Endothelial cell of umbilical vein (primary cell): ENCODE results near the gene SGMS2. TPM values are rescaled to one million over a fixed set of nuclear protein-coding genes. Genes with fewer than 3 reads are reported as not detected.
"Not testable (repeated sequence)": the region's sequence is repeated elsewhere in the genome, so short reads cannot be mapped to it uniquely, and the experiment has no call there.

Experiments used
- BruUV-seq: library from RNA; stranded (reverse); fragments of 400-500 nt; replicated peaks from 2 replicates; lab custom pipeline; 2021; lab: Mats Ljungman, UMichigan
- CTCF ChIA-PET: fragments of 300-600, 350-600 bp; sonication (Branson Sonifier 250); formaldehyde crosslinking; loops from one replicate; lab custom pipeline; 2021; ENCODE audit warnings: antibody characterized with exemption, inconsistent platforms; lab: Charles Lee
- POLR2A ChIA-PET: fragments of 300-600, 350-600 bp; sonication (Branson Sonifier 250); formaldehyde crosslinking; loops from one replicate; lab custom pipeline; 2021; ENCODE audit warnings: antibody characterized with exemption, inconsistent platforms; lab: Charles Lee
- DNase-seq: peaks from one replicate; pipeline ENCODE4 v3.0.0-alpha.2; 2011; ENCODE audit warnings: low read depth, low spot score
- FAIRE-seq: peaks from 2 replicates; lab custom pipeline; 2011; peaks lifted over from hg19 to GRCh38; lab: Jason Lieb, UNC
- H2AFZ ChIP-seq: 2 replicates; pipeline ENCODE4 v1.6.0; 2012; ENCODE audit warnings: low read depth, low read length, control low read depth, inconsistent platforms
- H3K27ac ChIP-seq: 2 replicates; pipeline ENCODE4 v1.5.1; 2011; ENCODE audit warnings: low read depth, mild to moderate bottlenecking, control low read depth, low read length, moderate library complexity; ENCODE audit not compliant: insufficient read depth
- H3K27me3 ChIP-seq, 2 experiments: 2 replicates each; pipeline versions ENCODE4 v1.6.0 to v1.6.1; 2011; ENCODE audit warnings: low read length in 2 of 2, mixed read lengths in 1 of 2; ENCODE audit not compliant: control insufficient read depth in 2 of 2, insufficient read depth in 2 of 2
- H3K36me3 ChIP-seq, 2 experiments: 2 replicates in 1 of 2; 3 replicates in 1 of 2; pipeline ENCODE4 v1.5.1; 2011; ENCODE audit warnings: low read length in 2 of 2, mild to moderate bottlenecking in 1 of 2, moderate library complexity in 1 of 2; ENCODE audit not compliant: control insufficient read depth in 2 of 2, insufficient read depth in 2 of 2; ENCODE audit errors: extremely low read depth in 1 of 2
- H3K4me1 ChIP-seq: 3 replicates; pipeline ENCODE4 v1.5.1; 2011; ENCODE audit warnings: mild to moderate bottlenecking, low read length; ENCODE audit not compliant: control insufficient read depth, insufficient read depth; ENCODE audit errors: extremely low read depth
- H3K4me2 ChIP-seq: 2 replicates; pipeline ENCODE4 v1.6.1; 2011; ENCODE audit warnings: low read length, control low read depth, mixed read lengths; ENCODE audit not compliant: insufficient read depth
- H3K4me3 ChIP-seq, 3 experiments: fragments of 200-600 bp in 1 of 3; sonication (generic), shearing (Covaris generic) in 1 of 3; replicated peaks in 1 of 3; 2 replicates each; pipeline ENCODE4 v1.5.1; 2011 to 2016; ENCODE audit warnings: control low read depth in 3 of 3, low read length in 3 of 3, mild to moderate bottlenecking in 2 of 3, inconsistent platforms in 1 of 3, low read depth in 1 of 3, moderate library complexity in 1 of 3; ENCODE audit not compliant: insufficient read depth in 1 of 3
- H3K79me2 ChIP-seq: 2 replicates; pipeline ENCODE4 v1.6.0; 2012; ENCODE audit warnings: low read length, inconsistent platforms; ENCODE audit not compliant: control insufficient read depth, insufficient read depth
- H3K9ac ChIP-seq: replicated peaks from 2 replicates; pipeline ENCODE3; 2011; ENCODE audit warnings: low read length, control low read depth; ENCODE audit not compliant: insufficient read depth; ENCODE audit errors: extremely low read depth
- H3K9me1 ChIP-seq: replicated peaks from 3 replicates; pipeline ENCODE4 v1.6.0; 2011; ENCODE audit warnings: mild to moderate bottlenecking, low read length; ENCODE audit not compliant: control insufficient read depth, insufficient read depth; ENCODE audit errors: extremely low read depth
- H3K9me3 ChIP-seq: replicated peaks from 2 replicates; pipeline ENCODE4 v1.5.1; 2012; ENCODE audit warnings: low read length, inconsistent platforms; ENCODE audit not compliant: control insufficient read depth, insufficient read depth
- H4K20me1 ChIP-seq: replicated peaks from 2 replicates; pipeline ENCODE3; 2011; ENCODE audit warnings: mild to moderate bottlenecking, low read length; ENCODE audit not compliant: control insufficient read depth, insufficient read depth; ENCODE audit errors: extremely low read depth
- EZH2 ChIP-seq: IDR thresholded peaks from 2 replicates; pipeline ENCODE4 v1.6.1; 2012; ENCODE audit warnings: borderline replicate concordance, low read depth, mild to moderate bottlenecking, moderate library complexity, low read length, inconsistent platforms; ENCODE audit not compliant: severe bottlenecking
- FOS ChIP-seq: IDR thresholded peaks from 2 replicates; pipeline ENCODE4 v1.6.1; 2011; ENCODE audit warnings: mild to moderate bottlenecking, low read length, moderate library complexity, borderline replicate concordance; ENCODE audit not compliant: insufficient read depth
- GATA2 ChIP-seq: IDR thresholded peaks from 2 replicates; pipeline ENCODE4 v1.7.0; 2011; ENCODE audit warnings: low read depth, mild to moderate bottlenecking, moderate library complexity, mixed read lengths, low read length; ENCODE audit not compliant: insufficient read length, insufficient read depth
- JUN ChIP-seq: IDR thresholded peaks from 2 replicates; pipeline ENCODE4 v1.6.1; 2011; ENCODE audit warnings: borderline replicate concordance, low read depth; ENCODE audit not compliant: insufficient read length, insufficient read depth
- MAX ChIP-seq: IDR thresholded peaks from 2 replicates; pipeline ENCODE4 v1.6.1; 2011; ENCODE audit not compliant: insufficient read depth, insufficient read length
- MYC ChIP-seq: IDR thresholded peaks from one replicate; pipeline ENCODE4 v1.6.1; 2011; ENCODE audit warnings: mild to moderate bottlenecking, low read depth, low read length
- POLR2A ChIP-seq: IDR thresholded peaks from 2 replicates; pipeline ENCODE4 v1.6.1; 2012; ENCODE audit warnings: low read depth, mild to moderate bottlenecking, control low read depth, low read length
- POLR2AphosphoS5 ChIP-seq: IDR thresholded peaks from 2 replicates; pipeline ENCODE4 v1.6.1; 2012; ENCODE audit warnings: low read depth, mild to moderate bottlenecking, control low read depth, low read length, moderate library complexity; ENCODE audit not compliant: insufficient read depth
- dilution Hi-C: fragments of 300-500 bp; cut with MboI; formaldehyde crosslinking; loops from one replicate; pipeline ENCODE4 v1.15.0; 2019; ENCODE audit warnings: low sequenced_read_pairs; ENCODE audit not compliant: extremely low pct_ligation_motif_present
- intact Hi-C: fragments of 100-400 bp; cut with micrococcal nuclease; formaldehyde crosslinking; loops from one replicate; pipeline ENCODE4 v1.10.0; 2022
- polyA plus RNA-seq, 4 experiments: library from polyadenylated mRNA; depleted of rRNA in 3 of 4; stranded (reverse) in 3 of 4; unstranded in 1 of 4; fragments of >200 nt; gene quantifications; 2 replicates each; pipeline versions ENCODE4 v1.2.1 to v1.2.3, GENCODE V29; 2011 to 2012; ENCODE audit warnings: missing spikeins in 1 of 4
- total RNA-seq: library from RNA; stranded (reverse); gene quantifications from 2 replicates; pipeline ENCODE4 v1.2.3, GENCODE V29; 2021
- TF ChIP-seq, protein P1 (sequence below), 2 donors: IDR thresholded peaks; 1 replicate in 1 of 2; 2 replicates in 1 of 2; pipeline ENCODE4 v1.5.1; 2011; ENCODE audit warnings: low read length in 2 of 2, mild to moderate bottlenecking in 2 of 2, moderate library complexity in 2 of 2, control low read depth in 1 of 2, inconsistent platforms in 1 of 2, low read depth in 1 of 2; ENCODE audit not compliant: insufficient read depth in 1 of 2; ENCODE audit errors: extremely low read depth in 1 of 2

The SGMS2 gene
- total and polyA plus RNA-seq, 2 donors (not counting 3 experiments of a cell fraction or from before 2014, with no cell fraction given): 33.0 to 33.2 TPM

GRCh38 chr4:107922486-107923473, 98.0 kb downstream of the SGMS2 start:
- FAIRE-seq (no peak), DNase-seq (no peak)
- dilution Hi-C loops (no loop called here), intact Hi-C loops (no loop called here)
- TF ChIP-seq FOS (no peak), POLR2A (no peak), GATA2 (no peak), MYC (no peak), JUN (no peak), EZH2 (no peak), POLR2AphosphoS5 (no peak), MAX (no peak)
- TF ChIP-seq, protein P1, sequence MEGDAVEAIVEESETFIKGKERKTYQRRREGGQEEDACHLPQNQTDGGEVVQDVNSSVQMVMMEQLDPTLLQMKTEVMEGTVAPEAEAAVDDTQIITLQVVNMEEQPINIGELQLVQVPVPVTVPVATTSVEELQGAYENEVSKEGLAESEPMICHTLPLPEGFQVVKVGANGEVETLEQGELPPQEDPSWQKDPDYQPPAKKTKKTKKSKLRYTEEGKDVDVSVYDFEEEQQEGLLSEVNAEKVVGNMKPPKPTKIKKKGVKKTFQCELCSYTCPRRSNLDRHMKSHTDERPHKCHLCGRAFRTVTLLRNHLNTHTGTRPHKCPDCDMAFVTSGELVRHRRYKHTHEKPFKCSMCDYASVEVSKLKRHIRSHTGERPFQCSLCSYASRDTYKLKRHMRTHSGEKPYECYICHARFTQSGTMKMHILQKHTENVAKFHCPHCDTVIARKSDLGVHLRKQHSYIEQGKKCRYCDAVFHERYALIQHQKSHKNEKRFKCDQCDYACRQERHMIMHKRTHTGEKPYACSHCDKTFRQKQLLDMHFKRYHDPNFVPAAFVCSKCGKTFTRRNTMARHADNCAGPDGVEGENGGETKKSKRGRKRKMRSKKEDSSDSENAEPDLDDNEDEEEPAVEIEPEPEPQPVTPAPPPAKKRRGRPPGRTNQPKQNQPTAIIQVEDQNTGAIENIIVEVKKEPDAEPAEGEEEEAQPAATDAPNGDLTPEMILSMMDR (IDR thresholded peaks at IDR 0.05; ENCODE audit: extremely low read depth in 1 of 2, insufficient read depth in 1 of 2, low read depth in 1 of 2, low read length in 2 of 2): no peak
- no peaks in the 10 kb centered on the region for H3K79me2 ChIP-seq
- no peaks in the 10 kb centered on the region for H3K4me1 ChIP-seq
- H3K9me1 ChIP-seq: no peaks in the 10 kb centered on the region
- H3K9ac ChIP-seq: no peak overlapping the region
- no TSS peak for BruUV-seq
- no peak overlapping the region for H2AFZ ChIP-seq
- ChIA-PET POLR2A (no interaction called here), CTCF (interaction anchor here (0.9 to 1.6 kb wide), 3 partner anchors 10 to 164 kb away, joined by 3 read pairs; no protein-coding TSS in a partner anchor)
- peaks cover 3% of the 10 kb centered on the region for H3K9me3 ChIP-seq
- no peaks in the 10 kb centered on the region for H3K36me3 ChIP-seq
- no peak overlapping the region for H3K27ac ChIP-seq
- H3K4me3 ChIP-seq: no peak overlapping the region
- H4K20me1 ChIP-seq: no peaks in the 10 kb centered on the region
- H3K4me2 ChIP-seq: no peak overlapping the region
- no peaks in the 10 kb centered on the region for H3K27me3 ChIP-seq

GRCh38 chr4:107925713-107926112, 101.0 kb downstream of the SGMS2 start:
- DNase-seq, H3K4me1 ChIP-seq, H4K20me1 ChIP-seq, CTCF ChIA-PET, intact Hi-C loops, H3K9me3 ChIP-seq, H3K79me2 ChIP-seq, H3K36me3 ChIP-seq, H3K9ac ChIP-seq, H2AFZ ChIP-seq, FAIRE-seq, H3K4me3 ChIP-seq, H3K4me2 ChIP-seq, H3K27ac ChIP-seq, dilution Hi-C loops, BruUV-seq, H3K9me1 ChIP-seq, POLR2A ChIA-PET, H3K27me3 ChIP-seq: not testable (repeated sequence)
